Nasal cavity respiratory epithelium epithelial cell of viscerocranial mucosa (primary cell): Measurements from ENCODE around the gene COL6A3. TPM values are rescaled to one million over a fixed set of nuclear protein-coding genes. Genes with fewer than 3 reads are reported as not detected.

Experiments used
- total RNA-seq: library from RNA; depleted of rRNA; stranded (reverse); fragments of >200 nt; gene quantifications from 2 replicates; pipeline ENCODE4 v1.2.3, GENCODE V29; 2014

The COL6A3 gene
- under 0.01 and 0.43 TPM in 2 replicates for total RNA-seq

DNA sequence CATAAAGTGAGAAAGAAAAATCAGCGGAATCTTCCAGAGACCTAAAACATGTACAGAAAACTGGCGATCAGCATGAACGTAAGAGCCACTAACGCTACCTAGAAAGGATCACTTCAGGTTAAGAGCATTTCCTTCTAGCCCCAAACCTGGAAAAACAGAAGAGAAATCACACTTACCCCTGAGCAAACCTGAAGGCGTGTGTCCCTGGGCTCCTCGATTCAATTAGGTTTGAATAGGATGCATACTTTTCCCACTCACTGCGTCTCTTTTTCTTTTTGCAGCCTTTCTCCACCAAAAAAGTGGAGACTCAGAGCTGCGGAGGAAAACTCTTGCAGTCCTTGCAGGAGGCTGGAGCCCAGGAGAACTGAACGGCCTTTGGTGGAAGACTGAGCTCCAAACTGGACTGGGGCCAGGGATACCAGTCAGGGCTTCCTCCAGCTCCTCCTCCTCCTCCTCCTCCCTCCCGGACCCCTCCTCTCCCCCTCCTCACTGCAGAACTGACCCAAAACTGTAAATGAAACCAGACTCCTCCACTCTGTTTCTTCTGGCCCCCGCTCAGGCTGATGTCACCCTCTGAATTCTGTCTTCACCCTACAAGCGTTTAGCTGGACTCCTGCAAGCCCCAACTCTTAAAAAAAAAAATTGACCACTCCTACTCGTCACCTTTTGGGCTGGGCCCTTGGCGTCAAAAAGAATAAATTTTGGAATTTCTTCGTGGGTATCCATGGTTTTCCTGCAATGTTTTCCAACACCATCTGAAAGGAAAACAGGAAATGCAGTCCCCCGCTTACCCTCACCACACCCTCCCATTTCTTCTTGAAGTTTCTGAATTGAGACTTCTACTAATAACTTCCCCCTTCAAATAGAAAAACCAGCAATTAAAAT is at the start of gene COL6A3:
Gene COL6A3 (minus strand): TSS at position 388 of the 885 bp plus-strand sequence. CDS start 17,347 bp downstream, outside the sequence.

Other genes starting within 250 kb of the COL6A3 start
- gene MLPH, start 73.1 kb upstream of the COL6A3 start, total RNA-seq = 1.4 and 12.1 TPM in 2 replicates
- not detected in 2 replicates for gene PRLH, start 152.4 kb upstream of the COL6A3 start, total RNA-seq
- gene RAB17, start 176.6 kb upstream of the COL6A3 start, total RNA-seq = 0.34 and 1.5 TPM in 2 replicates
- gene LRRFIP1, start 213.4 kb upstream of the COL6A3 start, total RNA-seq = 151 and 170 TPM in 2 replicates